Cardiac septum (tissue), 1 donor: ENCODE measurements around the gene UBE4B. TPM values are rescaled to one million over a fixed set of nuclear protein-coding genes. Genes with fewer than 3 reads are reported as not detected.
"Not testable (repeated sequence)": the region's sequence is repeated elsewhere in the genome, so short reads cannot be mapped to it uniquely, and the experiment has no call there.

ENCODE experiments used
- DNase-seq: peaks from one replicate; pipeline ENCODE4 v3.0.0-alpha.2; 2020; ENCODE audit warnings: low spot score
- intact Hi-C: fragments of 100-400 bp; cut with DNase I; formaldehyde crosslinking; loops from one replicate; pipeline ENCODE4 v1.14.0; 2022
- total RNA-seq: library from RNA; stranded (reverse); fragmentation: NEBNext Ultra II Directional; extraction: Animal tissue kit (Norgen Biotek cat#: 25700); gene quantifications from one replicate; pipeline ENCODE4 v1.2.1, GENCODE V29; 2021
- donor health status: DM: no; HTN: no; CAD: no.

Gene UBE4B
- total RNA-seq, 1 donor from 2014 or later, result 62.1 TPM

DNA sequence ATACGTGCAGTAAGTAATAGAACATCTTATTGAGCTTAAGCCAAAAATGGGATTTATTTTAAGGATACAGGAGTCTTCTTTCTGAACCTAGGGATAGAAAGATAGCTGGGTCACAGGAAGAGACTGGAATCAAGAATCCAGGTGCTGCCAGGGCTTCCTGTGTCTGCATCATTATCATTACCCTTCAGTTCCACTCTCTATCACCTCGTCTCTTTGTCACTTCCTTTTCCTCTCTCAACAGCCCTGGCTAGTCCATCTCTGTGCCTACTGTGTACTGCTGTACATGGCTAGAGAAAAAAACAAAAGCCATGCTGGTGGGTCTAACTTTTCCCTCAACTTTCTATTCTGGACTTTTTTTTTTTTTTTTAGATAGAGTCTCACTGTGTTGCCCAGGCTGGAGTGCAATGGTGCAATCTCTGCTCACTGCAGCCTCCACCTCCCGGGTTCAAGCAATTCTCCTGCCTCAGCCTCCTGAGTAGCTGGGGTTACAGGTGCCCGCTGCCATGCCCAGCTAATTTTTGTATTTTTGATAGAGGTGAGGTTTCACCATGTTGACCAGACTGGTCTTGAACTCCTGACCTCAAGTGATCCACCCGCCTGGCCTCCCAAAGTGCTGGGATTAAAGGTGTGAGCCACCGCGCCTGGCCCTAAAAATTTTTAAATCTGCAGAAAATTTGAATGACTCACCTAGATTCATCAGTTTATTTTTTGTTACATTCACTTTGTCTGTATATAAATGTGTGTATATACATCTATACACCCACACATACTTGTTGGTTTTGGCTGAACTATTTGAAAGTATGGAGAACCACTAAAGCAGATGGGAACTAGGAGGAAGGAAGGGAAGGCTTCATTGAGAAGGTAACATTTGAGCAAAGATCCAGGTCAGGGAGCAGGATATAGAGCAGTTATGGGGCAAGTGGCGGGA lies 31.9 kb downstream of the UBE4B start:
- intact Hi-C loops, result no loop called here
- DNase-seq, result no peak

DNA sequence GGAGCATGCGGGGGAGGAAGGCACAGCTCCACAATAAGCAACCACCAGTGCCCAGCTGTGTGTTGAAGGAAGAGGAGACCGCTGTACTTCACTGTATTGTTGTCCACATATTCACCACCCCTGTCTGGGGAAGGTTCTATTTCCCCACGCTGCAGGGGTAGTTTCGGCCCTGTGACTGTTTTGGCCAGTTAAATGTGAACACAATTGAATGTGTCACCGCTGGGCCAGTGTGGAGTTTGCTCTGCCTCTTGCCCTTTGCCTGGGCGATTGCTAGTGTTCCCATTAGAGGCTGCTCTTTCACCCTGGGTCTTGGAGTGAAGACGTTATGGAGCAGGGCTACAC lies 32.6 kb downstream of the UBE4B start:
- intact Hi-C loops, result no loop called here

DNA sequence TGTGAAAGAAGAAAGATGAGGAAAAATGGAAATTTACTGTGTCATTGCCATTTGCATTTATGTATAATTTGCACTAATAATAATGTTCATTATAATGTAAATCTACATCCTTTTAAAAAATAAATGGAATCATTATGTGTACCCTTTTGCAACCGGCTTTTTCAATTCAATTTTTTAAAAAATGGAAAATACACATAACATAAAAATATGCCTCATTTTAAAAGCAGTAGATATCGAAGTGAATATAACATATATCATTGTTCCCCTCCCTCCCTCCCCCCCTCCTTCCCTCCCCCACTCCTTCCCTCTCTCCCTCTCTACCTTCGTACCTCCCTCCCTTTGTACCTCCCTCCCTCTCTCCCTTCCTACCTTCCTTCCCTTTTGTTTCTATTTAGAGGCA lies 33.0 kb downstream of the UBE4B start:
- intact Hi-C loops, result no loop called here
- no peak for DNase-seq

More for the DNA sequence above, 32.6 kb downstream of the UBE4B start:
- DNase-seq, result no peak

DNA sequence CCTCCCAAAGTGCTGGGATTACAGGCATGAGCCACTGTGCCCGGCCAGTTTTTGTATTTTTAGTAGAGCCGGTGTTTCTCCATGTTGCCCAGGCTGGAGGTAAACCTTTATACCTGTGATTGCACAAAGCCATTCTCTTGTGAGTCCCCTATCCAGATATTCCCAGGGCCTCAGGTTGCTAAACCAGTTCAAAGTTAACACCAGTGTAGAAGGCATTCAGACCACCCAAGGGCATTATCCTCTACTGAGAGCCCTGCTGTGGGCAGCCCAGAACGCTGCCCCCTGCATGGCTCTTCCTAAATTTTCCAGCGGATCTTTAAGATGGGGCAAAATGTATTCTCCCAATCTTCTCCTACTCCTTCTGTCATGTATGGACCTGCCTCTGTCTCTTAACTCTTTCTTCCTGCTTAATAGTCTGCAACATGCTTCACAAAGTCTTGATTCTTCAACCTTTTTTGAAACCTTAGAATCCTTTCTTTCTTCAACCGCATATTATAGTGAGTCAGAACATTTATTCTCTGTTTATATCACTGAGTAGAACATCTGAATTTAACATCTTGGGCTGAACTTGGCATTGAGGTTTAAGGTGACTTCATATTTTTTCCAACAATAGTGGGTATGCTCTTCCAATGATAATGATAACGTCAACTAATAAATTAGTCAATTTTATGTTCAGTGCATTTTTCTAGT lies 36.0 kb downstream of the UBE4B start:
- intact Hi-C loops, result no loop called here
- no peak for DNase-seq

DNA sequence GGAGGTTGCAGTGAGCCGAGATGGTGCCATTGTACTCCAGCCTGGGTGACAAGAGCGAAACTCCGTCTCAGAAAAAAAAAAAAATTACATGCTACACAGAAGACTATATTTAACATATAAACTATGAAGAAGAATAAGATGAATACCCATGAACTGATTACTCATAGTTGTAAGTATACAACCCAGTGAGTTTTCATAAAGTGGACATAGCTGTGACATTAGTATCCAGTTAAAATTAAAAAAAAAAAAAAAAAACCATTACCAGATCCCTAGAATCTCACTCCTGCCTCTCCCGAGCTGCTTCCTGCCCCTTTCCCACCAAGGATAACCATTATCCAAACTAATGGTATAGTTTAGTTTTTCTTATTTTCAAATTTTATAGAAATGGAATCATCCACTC lies 37.4 kb downstream of the UBE4B start:
- intact Hi-C loops, result no loop called here
- DNase-seq, result no peak

DNA sequence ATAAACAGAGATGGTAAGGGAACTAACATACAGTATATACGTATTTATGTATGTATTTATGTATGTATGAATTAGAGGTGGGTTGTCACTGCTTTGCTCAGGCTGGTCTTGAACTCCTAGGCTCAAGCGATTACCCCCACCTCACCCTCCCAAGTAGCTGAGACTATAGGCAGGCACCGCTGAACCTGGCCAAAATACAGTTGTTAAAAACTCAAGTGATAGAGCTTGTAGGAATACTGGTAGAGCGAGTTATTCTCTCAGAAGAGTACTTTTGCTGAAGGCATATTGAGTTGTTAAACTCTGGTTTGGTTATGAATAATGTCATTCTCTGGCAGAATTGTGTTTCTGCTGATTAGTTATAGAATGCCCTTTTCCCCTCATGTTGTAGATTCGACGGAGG lies 38.9 kb downstream of the UBE4B start:
- intact Hi-C loops, result no loop called here
- DNase-seq, result no peak

DNA sequence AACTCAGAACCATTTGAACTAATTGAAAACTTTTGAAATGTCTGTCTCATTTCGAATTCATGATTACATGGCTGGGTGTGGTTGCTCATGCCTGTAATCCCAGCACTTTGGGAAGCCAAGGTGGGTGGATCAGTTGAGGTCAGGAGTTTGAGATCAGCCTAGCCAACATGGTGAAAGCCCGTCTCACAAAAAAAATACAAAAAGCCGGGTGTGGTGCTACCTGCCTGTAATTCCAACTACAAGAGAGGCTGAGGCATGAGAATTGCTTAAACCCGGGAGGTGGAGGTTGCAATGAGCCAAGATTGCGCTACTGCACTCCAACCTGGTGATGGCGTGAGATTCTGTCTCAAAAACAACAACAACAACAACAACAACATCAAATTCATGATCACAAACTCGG lies 40.6 kb downstream of the UBE4B start:
- DNase-seq, intact Hi-C loops: not testable (repeated sequence)

DNA sequence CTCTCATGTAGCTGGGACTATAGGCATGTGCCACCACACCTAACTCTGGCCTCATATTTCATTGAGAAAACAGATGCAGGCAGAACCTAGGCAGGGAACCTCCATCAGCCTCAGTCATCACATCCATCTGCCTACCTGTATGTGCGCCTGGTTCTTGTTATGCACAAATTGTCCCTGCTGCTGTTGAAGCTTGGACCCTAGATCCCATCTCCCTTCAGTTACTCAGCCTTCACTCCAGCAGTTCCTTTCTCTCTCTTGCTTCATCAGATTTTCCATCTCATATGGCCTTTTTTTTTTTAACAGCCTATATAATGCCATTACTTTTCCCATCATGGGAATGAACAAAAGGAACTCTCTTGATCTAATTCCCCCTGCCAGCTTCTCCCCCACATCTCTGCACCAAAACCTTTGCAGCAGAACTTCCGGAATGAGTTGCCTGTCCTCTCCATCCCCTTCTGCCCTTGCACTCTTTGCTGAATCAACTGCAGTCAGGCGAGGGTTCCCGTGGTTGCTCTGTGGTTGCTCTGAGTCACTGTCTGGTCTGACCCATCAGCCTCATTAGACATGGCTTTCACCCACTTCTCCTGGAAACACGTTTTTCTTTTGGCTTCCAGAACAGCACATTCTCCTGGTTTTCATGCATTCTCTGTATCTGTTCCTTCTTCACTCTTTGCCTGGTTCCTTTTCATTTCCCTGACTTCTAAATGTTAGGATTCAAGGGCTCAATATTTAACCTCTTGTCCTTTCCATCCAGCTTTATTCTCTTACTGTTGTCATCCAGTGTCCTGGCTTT lies 41.5 kb downstream of the UBE4B start:
- intact Hi-C loops, result no loop called here
- peak; percentile 78 for DNase-seq

DNA sequence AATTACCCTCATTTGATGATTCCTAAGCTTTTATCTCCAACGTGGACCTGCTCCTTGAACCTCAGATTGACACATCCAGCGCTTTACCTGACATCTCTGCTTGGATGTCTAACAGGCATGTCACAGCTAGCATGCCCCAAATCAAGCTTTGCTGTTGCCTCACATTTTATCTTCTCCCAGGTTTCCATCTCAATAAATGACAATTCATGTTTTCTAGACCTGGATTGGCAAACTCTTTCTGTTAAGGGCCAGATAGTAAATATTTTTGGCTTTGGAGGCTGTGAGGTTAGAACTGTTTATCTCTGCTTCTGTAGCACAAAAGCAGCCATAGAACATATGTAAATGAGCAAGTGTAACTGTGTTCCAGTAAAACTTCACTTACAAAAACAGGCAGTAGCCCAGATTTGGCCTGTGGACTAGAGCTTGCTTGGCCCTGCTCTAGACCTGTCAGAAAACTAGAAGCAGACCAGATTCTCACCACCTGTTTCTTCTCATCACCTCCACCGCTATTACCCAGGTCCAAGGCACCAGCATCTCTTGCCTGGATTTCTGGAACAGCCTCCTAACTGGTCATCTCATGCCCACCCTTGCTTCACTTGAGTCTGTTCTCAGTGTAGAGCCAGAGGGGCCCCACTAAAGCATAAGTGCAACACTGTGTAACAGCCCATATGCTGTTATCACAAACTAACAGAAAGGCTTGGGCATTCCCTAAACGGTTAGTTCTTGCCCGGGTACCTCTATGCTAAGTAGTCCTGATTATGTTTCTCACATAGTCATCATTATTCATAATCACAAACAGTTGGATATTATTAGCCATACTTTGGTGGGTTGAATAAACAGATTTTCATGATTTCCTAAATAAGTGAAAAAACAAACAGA lies 42.3 kb downstream of the UBE4B start:
- DNase-seq, result no peak
- intact Hi-C loops, result no loop called here

DNA sequence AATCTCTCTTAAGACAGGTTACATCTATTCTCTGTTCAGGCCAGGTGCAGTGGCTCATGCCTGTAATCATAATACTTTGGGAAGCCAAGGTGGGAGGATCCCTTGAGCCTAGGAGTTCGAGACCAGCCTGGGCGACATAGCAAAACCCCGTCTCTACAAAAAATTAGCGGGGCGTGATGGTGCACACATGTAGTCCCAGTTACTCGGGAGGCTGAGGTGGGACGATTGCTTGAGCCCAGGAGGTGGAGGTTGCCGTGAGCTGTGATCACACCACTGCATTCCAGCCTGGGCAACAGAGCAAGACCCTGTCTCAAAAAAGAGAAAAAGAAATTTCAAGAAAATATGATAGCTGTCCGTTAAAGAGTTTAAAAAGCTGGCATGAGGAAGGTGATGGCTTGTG lies 43.0 kb downstream of the UBE4B start:
- intact Hi-C loops, result no loop called here
- DNase-seq, result no peak

DNA sequence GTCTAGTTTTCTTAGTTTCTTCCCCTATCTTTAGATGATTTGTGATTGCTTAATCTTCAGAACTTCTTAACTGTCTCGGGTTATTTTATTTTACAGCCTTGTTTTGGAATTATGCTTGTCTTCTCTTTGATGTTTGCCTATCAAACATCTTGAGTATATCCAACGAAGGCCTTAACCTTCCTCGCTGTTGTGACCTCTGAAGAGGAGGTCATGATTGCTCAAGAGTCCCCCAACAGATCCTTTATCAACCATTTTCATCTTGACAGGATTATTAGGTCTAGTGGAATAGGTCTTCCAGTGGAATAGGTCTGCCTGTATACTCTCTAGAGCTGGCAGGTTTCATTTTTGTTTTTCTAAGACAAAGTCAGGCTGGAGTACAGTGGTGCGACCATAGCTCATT lies 45.7 kb downstream of the UBE4B start:
- DNase-seq, result no peak
- intact Hi-C loops, result no loop called here

DNA sequence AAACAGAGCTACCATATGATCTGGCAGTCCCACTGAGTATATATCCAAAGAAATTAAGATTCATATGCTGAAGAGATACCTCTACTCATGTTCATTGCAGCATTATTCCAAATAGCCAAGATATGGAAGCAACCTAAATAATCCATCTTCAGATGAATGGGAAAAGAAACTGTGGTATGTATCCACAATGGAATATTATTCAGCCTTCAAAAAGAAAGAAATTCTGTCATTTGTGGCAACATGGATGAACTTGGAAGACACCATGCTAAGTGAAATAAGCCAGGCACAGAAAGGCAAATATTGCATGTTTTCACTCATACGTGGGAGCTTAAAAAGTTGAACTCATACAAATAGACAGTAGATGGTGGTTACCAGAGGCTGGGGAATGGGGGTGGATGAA lies 47.8 kb downstream of the UBE4B start:
- no peak for DNase-seq
- intact Hi-C loops, result no loop called here

DNA sequence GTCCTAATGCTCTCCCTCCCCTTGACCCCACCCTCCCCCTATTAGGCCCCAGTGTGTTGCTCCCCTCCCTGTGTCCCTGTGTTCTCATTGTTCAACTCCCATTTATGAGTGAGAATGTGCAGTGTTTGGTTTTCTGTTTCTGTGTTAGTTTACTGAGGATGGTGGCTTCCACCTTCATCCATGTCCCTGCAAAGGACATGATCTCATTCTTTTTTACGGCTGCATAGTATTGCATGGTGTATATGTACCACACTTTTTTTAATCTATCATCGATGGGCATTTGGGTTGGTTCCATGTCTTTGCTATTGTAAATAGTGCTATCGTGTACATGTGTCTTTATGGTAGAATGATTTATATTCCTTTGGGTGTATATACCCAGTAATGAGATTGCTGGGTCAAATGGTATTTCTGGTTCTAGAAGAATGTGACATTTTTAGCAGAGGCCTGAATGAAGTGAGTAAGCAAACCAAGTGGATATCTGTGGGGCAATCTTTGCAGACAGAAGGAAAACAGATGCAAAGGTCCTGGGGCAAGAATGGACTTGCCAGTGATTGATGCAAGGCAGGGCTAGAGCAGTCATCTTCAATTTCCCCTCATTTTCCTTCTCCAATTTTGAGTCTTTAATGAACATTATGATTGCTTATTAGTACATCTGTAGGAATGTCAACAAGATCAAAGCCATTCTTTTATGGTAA lies 50.2 kb downstream of the UBE4B start:
- DNase-seq, result no peak
- intact Hi-C loops, result no loop called here

DNA sequence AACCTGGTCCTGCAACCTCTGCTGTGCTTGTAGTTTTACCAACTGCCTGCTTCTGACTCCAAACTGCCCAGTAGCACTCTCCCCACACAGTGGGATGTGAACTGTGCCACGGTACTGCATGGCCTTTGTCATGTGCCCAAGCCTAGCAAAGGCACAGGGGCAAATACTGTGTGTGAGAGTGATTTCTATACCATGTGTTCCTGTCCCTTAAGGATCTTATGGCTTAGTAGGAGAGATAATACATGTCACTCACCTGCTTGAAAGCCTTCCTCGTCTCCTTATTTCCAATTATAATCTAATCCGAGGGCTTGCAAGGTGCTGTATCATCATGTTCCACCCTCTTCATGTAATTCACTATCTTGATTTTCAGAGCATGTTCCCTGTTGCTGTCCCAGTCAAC lies 51.3 kb downstream of the UBE4B start:
- DNase-seq, result no peak
- intact Hi-C loops, result no loop called here

DNA sequence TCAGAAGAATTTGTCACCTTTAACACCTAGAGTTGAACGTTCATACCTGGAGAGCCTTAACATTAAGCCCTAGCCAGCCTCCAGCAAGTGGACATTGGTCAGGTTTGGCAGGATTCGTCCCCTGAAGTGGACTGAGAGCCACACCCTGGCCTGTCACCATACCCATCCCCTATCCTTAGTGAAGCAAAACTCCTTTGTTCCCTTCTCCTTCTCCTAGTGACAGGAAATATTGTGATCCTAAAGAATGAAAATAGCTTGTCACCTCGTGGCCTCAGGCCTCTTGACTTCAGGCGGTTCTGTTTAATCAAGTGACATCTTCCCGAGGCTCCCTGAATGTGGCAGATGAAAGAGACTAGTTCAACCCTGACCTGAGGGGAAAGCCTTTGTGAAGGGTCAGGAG lies 52.3 kb downstream of the UBE4B start:
- DNase-seq, result no peak
- intact Hi-C loops, result no loop called here

DNA sequence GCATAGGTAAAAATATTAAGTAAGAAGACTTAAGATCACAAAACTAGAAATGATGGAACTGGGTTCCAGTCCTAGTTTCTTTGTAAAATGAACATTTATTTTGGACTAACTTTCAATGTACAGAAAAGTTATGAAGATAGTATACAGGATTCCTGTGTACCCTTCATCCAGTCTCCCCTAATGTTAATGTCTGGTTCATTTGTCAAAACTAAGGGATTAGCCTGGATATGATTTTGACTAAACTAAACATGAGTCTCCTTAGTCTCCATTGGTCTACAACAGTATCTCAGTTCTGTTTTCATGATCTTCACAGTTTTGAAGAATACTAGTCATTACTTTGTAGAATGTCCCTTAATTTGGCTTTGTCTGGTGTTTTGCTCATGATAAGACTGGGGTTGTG lies 54.5 kb downstream of the UBE4B start:
- intact Hi-C loops, result no loop called here

DNA sequence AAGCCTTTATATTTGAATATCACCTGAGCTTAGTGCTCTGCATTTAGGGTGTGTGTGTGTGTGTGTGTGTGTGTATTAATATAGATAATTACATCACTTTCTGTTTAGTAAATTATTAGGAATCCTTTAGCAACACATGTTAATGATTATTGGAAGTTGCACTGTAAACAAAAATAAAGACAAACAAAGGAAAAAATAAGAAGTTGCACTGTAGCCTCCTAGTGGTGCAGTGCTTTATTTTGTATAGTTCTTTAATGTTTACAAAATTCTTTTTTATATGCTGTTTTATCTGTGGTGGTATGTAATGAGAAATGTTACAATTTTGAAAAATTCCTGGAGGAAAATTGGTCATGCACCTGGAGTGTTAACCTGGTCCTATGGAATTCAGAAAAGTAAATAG lies 69.2 kb downstream of the UBE4B start:
- no peak for DNase-seq
- intact Hi-C loops, result no loop called here

More for the DNA sequence above, 54.5 kb downstream of the UBE4B start:
- no peak for DNase-seq

DNA sequence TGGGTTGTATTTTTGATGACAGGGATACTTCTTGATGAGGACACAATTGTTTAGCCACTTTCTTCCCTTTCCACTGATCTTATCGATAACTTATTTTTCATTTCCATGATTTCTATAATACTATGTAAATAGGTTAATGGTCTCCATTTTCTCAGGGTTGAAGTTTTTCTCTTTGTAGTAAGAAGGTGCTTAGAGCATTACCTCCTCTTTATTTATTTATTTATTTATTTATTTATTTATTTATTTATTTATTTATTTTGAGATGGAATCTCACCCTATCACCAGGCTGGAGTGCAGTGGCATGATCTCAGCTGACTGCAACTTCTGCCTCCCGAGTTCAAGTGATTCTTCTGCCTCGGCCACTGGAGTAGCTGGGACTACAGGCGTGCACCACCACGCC lies 70.4 kb downstream of the UBE4B start:
- intact Hi-C loops, result no loop called here

DNA sequence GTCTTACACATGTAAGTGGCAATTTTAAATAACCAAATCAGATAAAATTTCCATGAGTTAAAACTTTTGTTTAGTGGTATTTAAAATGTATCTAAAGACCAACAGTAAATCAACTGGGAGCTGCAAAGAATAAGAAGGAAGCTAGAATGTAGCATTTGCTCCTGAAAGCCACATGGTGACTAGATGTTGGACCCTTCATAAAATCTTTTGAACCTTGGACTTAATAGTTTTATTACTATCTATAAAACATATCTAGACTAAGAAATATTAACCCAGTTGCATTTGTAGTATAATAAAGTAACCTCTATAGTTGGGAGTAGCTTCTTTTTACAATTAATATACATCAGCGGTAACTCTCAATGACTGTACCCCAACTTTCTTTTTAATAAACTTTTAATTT lies 72.1 kb downstream of the UBE4B start:
- intact Hi-C loops, result loop anchor here (5.0 kb wide), 1 partner anchor 73 kb away; the partner anchor contains the start of gene UBE4B
- DNase-seq, result no peak

More for the DNA sequence above, 70.4 kb downstream of the UBE4B start:
- no peak for DNase-seq
